OCI-LY3 (cell line): Measurements from ENCODE around the gene CDH23.

Source experiments
- CTCF ChIP-seq: fragments of 200-600, 300-600 bp; sonication (generic); IDR thresholded peaks from 2 replicates; pipeline ENCODE4 v1.5.1; 2014; ENCODE audit warnings: antibody characterized with exemption, low read length, low read depth
- EZH2phosphoT487 ChIP-seq: fragments of 200-600 bp; shearing (Covaris generic); IDR thresholded peaks from 2 replicates; pipeline ENCODE4 v1.6.1; 2018; ENCODE audit warnings: antibody characterized with exemption, mixed run types, low read depth

- TF ChIP-seq CTCF (no peak), EZH2phosphoT487 (no peak)
Observed at GRCh38 chr10:71646037-71646436, 249.3 kb downstream of the CDH23 start.
